Measurements from ENCODE around the gene ERFE.
"Not testable (repeated sequence)": the region's sequence is repeated elsewhere in the genome, so short reads cannot be mapped to it uniquely, and the experiment has no call there.

ERFE gene

GRCh38 chr2:238171072-238171431 lies 12.3 kb downstream of the ERFE start:
- DNase-seq = not testable (repeated sequence)

DNA sequence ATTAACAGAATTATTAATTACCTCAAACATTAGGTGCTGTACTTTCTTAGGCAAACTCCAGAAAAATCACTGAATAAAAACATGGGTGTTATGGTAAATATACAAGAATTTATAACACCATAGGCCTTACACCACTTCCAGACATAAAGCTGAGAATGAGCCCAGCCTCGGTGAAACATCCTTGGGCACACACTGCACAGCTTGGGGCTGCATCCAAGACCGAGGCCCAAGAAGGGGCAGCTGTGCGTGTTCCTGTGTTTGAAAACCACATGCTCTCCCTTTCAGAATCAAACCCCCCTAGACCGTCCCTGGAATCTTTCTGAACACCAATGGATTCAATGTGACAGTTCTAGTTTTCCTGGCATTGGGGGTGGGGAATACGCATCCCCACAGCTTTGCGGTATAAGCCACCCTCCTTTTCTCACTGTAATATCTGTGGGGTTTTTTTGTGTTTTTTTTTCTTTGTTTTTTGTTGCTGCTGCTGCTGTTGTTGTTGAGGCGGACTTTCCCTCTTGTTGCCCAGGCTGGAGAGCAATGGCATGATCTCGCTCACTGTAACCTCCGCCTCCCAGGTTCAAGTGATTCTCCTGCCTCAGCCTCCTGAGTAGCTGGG lies 12.9 kb downstream of the ERFE start:
- no peak for DNase-seq

- no peak for DNase-seq
Observed at GRCh38 chr2:238172439-238172838, 13.7 kb downstream of the ERFE start.

GRCh38 chr2:238173692-238174091 lies 14.9 kb downstream of the ERFE start:
- no peak for DNase-seq

GRCh38 chr2:238174291-238174690 lies 15.5 kb downstream of the ERFE start:
- no peak for DNase-seq

DNA sequence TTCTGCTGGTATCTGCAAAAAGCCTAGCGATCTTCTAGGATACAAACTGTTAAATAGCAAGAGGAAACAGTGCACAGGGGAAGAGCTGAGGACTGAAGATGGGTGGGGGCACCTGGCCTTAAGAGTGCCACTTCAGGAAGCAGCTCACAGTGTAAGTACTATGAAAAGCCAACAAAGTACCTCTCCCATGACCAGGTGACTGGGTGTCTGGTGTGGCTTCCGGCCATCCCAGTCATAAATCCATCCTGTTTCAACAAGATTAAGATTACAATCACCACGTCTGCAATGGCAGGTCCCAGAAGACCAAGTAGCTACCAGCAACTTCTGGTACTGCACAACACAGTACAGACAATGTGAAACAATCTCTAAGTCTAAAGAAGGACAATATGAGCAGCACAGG lies 15.9 kb downstream of the ERFE start:
- DNase-seq = no peak

DNA sequence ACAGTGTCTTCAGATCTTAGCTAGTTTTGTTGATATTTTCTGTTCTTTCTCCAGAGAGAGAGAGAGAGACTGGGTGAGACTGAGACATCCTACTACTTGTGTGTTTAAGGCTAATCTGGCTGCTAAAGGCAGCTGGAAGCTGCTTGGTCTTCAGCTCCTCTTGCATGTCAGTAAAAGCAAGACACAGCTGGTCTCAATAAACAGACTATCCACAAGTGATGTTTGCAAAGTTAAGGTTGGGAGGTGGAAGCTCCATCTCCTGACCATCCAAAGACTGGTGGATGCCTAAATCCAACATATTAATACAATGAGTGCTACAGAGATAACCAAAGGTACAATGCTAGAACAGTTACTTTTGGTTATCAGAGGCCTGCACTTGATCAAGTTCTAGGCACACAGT lies 17.8 kb downstream of the ERFE start:
- no peak for DNase-seq

DNA sequence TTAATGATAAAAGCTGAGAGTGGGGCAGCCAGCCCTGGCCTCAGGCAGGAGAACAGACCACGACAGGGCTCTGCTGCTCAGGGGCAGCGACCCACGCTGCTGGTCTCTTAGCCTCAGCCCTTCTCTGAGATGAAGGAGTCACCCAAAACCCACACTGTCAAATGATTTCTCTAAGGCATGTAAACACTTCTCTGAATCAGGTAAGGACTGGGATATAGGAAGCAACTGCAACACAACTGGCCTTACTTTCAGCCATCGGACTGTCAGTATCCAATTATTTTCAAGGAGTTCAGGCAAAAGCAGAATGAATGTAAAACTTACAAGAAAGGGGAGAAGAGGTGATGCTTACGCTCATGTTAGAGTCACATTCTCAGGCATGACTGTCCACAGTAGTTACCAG lies 21.8 kb downstream of the ERFE start:
- DNase-seq = no peak

DNA sequence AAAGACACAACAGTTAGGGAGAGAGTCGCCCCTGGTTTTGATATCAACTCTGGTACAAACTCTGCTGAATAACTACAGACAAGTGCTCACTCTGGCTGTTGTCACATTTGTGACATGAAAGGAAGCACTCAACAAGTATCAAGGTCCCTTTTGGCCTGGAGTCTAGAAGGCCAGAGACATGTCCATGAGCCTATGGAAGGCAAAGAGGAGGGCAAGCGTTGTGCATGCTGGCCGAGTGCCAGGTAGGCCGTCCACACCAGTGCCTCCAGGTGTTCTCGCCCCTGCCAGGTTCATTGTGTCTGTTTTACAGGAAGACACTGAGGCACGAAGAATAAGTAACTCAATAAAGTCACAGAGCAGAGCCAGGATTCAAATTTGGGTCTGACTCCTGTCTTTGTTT lies 23.6 kb downstream of the ERFE start:
- DNase-seq = no peak

GRCh38 chr2:238183821-238184220 lies 25.1 kb downstream of the ERFE start:
- no peak for DNase-seq

GRCh38 chr2:238187618-238188548 lies 29.1 kb downstream of the ERFE start:
- DNase-seq = no peak

- no peak for DNase-seq
Observed at GRCh38 chr2:238190445-238190844, 31.7 kb downstream of the ERFE start.

DNA sequence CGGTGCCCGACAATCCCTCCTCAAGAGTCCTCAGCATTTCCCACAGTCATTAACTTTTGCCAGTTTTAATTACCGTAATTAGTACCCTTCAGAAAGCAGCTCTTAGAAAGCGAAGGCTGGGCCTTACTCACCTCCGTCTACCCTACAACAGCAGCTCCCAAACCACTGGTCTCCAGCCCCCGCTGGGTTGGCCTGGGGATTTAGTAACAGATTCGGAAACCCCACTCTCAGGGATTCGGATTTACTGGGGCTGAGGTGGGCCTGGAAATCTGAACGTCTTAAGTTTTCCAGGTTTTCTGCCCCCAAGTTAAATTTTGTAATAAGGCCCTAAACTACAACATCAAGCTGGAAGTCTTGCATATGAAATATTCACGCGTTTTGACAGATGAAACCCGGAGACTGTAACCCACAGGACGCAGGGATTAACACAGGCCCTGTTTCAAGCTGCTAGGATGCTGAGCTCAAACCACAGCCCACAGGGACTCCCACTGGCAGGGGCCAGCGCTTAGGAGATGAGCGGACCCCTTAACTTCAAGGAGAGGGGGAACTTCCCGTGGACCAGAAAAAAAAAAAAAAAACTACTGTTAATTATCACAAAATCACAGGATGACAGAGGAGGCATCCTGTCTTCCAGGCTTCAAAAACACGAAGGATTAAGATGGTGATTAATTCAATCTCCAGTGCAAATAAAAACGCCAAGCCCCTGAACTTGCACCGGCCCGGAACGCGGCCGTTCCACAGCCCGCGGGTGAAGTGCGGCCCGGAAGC lies 43.7 kb downstream of the ERFE start:
- no peak for DNase-seq

DNA sequence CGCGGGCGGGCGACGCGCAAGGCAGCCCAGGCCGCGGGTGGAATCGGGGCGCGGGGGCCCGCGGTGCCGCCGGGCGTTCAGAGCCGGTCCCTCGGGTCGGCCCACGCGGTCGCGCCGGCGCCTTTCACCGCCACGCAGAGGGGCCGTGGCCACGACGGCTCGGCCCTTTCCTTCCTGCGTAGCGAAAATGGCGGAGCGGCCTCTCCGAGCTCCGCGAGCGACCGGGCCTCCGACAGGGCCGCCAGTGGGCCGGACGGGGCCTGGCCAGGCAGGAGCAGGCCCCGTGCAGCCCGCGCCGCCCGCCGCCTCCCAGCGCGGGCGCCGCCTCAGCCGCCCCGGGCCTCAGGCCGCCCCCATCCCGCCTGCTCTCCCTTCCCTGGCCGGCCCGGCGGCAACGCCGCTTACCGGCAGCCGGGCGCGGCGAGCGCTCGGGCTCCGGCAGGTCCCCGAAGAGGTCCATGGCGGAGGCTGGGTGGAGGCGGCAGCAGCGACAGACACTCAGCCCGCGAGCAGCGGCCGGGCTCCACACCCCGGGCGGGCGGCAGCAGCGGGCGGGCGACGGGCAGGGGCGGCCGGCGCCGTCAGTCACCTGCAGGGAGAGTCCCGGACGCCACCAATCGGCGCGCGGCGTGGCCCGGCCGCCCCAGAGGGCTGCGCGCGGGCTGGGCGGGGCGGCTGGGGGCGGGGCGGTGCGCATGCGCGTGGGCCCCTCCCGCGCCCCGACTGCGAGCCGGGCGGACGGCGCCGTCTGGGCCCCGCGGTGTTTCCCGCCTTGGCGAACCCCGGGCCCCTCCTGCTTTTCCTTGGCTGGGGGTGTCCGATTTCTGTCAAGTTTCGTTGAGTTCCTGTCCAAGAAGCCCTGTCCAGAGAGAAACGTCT lies 44.6 kb downstream of the ERFE start, which contains the start of gene ILKAP:
ILKAP (minus strand) TSS at position 602 of the 879 bp plus-strand sequence; CDS start at position 460, 142 bp downstream.
- DNase-seq = peak; percentile 64 to 73

- no peak for DNase-seq
Observed at GRCh38 chr2:238203973-238204683, 45.4 kb downstream of the ERFE start.

DNA sequence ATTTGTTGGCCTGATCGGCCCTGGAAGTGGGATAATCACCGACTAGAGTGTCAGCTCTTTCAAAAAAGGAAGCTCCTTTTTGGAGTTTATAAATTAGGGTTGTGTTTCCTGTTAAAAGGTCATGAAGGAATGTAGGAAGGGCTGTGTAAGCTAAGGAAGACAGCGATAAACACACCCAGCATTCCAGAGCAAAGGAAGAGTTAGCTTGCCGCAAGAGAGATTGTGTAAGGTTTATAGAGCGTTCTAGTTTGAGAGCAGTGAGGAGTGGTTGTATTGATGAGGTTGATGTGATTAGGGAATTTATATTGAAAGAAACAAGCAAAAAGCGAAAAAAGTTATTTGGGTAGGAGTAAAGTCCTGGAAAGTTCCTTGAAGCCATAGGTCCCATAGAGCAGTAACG lies 48.2 kb downstream of the ERFE start:
- no peak for DNase-seq

- DNase-seq = no peak
Observed at GRCh38 chr2:238216651-238217184, 57.9 kb downstream of the ERFE start.

Measured in bone marrow (tissue), 2 donors.